IMR-90 (cell line): ENCODE results near the gene CBX8. TPM values are rescaled to one million over a fixed set of nuclear protein-coding genes. Genes with fewer than 3 reads are reported as not detected.

Source experiments
- ATAC-seq: fragments of 200-7000 bp; cut with Tn5 transposase; 2 replicates; pipeline ENCODE4 v1.9.1; 2020; ENCODE audit warnings: low read depth, mild to moderate bottlenecking, moderate library complexity
- BruUV-seq: library from RNA; stranded (reverse); fragments of 400-500 nt; replicated peaks from 2 replicates; lab custom pipeline; 2021; lab: Mats Ljungman, UMichigan
- CTCF ChIA-PET: fragments of 300-600 bp; formaldehyde crosslinking; extraction: SDS; loops from one replicate; lab custom pipeline; 2021; ENCODE audit warnings: antibody characterized with exemption; lab: Yijun Ruan, JAX
- POLR2A ChIA-PET: fragments of 300-600 bp; sonication (Branson Sonifier 250); formaldehyde crosslinking; loops from one replicate; lab custom pipeline; 2022; ENCODE audit warnings: antibody characterized with exemption; ENCODE audit not compliant: unreplicated experiment; lab: Charles Lee
- DNase-seq: peaks from one replicate; pipeline ENCODE4 v3.0.0; 2013
- H2AFZ ChIP-seq: replicated peaks from 2 replicates; pipeline ENCODE3; 2013; ENCODE audit warnings: low read length, mild to moderate bottlenecking; ENCODE audit not compliant: poor library complexity
- H2AK5ac ChIP-seq: 2 replicates; pipeline ENCODE4 v1.6.1; 2013; ENCODE audit warnings: low read depth, low read length, inconsistent platforms
- H2AK9ac ChIP-seq: replicated peaks from 2 replicates; pipeline ENCODE3; 2013; ENCODE audit warnings: mild to moderate bottlenecking, low read depth, low read length, moderate library complexity; ENCODE audit not compliant: poor library complexity
- H2BK120ac ChIP-seq: 2 replicates; pipeline ENCODE4 v1.6.1; 2013; ENCODE audit warnings: low read depth, low read length, inconsistent platforms
- H2BK15ac ChIP-seq: 3 replicates; pipeline ENCODE4 v1.6.1; 2013; ENCODE audit warnings: low read depth, low read length, inconsistent platforms
- H2BK20ac ChIP-seq: 2 replicates; pipeline ENCODE4 v1.6.1; 2013; ENCODE audit warnings: low read depth, mild to moderate bottlenecking, inconsistent platforms, low read length, moderate library complexity
- H2BK5ac ChIP-seq: 2 replicates; pipeline ENCODE4 v1.6.1; 2013; ENCODE audit warnings: mild to moderate bottlenecking, low read depth, low read length, inconsistent platforms; ENCODE audit not compliant: poor library complexity, severe bottlenecking
- H3K14ac ChIP-seq: replicated peaks from 2 replicates; pipeline ENCODE4 v1.6.1; 2013; ENCODE audit warnings: low read depth, low read length, inconsistent platforms
- H3K18ac ChIP-seq: 2 replicates; pipeline ENCODE4 v1.6.1; 2013; ENCODE audit warnings: low read depth, low read length, control low read depth
- H3K23ac ChIP-seq: 2 replicates; pipeline ENCODE4 v1.6.1; 2013; ENCODE audit warnings: low read depth, low read length, inconsistent platforms
- H3K27ac ChIP-seq: 2 replicates; pipeline ENCODE4 v1.5.1; 2013; ENCODE audit warnings: mild to moderate bottlenecking, control low read depth, low read length; ENCODE audit not compliant: insufficient read depth
- H3K27me3 ChIP-seq: 2 replicates; pipeline ENCODE4 v1.6.1; 2013; ENCODE audit warnings: low read length; ENCODE audit not compliant: control insufficient read depth, insufficient read depth
- H3K36me3 ChIP-seq: 2 replicates; pipeline ENCODE4 v1.6.1; 2013; ENCODE audit warnings: low read length, mixed read lengths; ENCODE audit not compliant: control insufficient read depth, insufficient read depth
- H3K4ac ChIP-seq: 2 replicates; pipeline ENCODE4 v1.6.1; 2013; ENCODE audit warnings: low read depth, low read length, inconsistent platforms
- H3K4me1 ChIP-seq: 2 replicates; pipeline ENCODE4 v1.6.1; 2013; ENCODE audit warnings: low read length, mixed read lengths; ENCODE audit not compliant: control insufficient read depth, insufficient read depth
- H3K4me2 ChIP-seq: 2 replicates; pipeline ENCODE4 v1.6.1; 2013; ENCODE audit warnings: low read depth, mild to moderate bottlenecking, control low read depth, low read length, moderate library complexity
- H3K4me3 ChIP-seq: 2 replicates; pipeline ENCODE4 v1.5.1; 2013; ENCODE audit warnings: low read depth, mild to moderate bottlenecking, control low read depth, low read length, moderate library complexity; ENCODE audit not compliant: insufficient read depth
- H3K56ac ChIP-seq: 2 replicates; pipeline ENCODE4 v1.6.1; 2013; ENCODE audit warnings: low read length, inconsistent platforms; ENCODE audit not compliant: insufficient read depth; ENCODE audit errors: extremely low read depth
- H3K79me1 ChIP-seq, 2 experiments: 2 replicates each; pipeline ENCODE4 v1.6.1; 2013; ENCODE audit warnings: low read length in 2 of 2, inconsistent platforms in 1 of 2, low read depth in 1 of 2
- H3K9ac ChIP-seq: 2 replicates; pipeline ENCODE4 v1.6.1; 2013; ENCODE audit warnings: low read depth, low read length, control low read depth
- H3K9me1 ChIP-seq: 2 replicates; pipeline ENCODE4 v1.6.1; 2013; ENCODE audit warnings: low read length, inconsistent platforms; ENCODE audit not compliant: insufficient read depth
- H3K9me3 ChIP-seq: 2 replicates; pipeline ENCODE4 v1.6.1; 2013; ENCODE audit warnings: low read length; ENCODE audit not compliant: control insufficient read depth, insufficient read depth
- H4K20me1 ChIP-seq: 2 replicates; pipeline ENCODE4 v1.6.1; 2013; ENCODE audit warnings: low read length, inconsistent platforms; ENCODE audit not compliant: insufficient read depth
- H4K5ac ChIP-seq: 2 replicates; pipeline ENCODE4 v1.6.1; 2013; ENCODE audit warnings: mild to moderate bottlenecking, low read depth, low read length, control low read depth
- H4K8ac ChIP-seq, 2 experiments: 2 replicates each; pipeline ENCODE4 v1.6.1; 2013; ENCODE audit warnings: low read depth in 2 of 2, low read length in 2 of 2, control low read depth in 1 of 2, inconsistent platforms in 1 of 2
- H4K91ac ChIP-seq: 2 replicates; pipeline ENCODE4 v1.6.1; 2013; ENCODE audit warnings: low read depth, low read length, inconsistent platforms; ENCODE audit not compliant: insufficient read depth
- BHLHE40 ChIP-seq: fragments of 150-350 bp; IDR thresholded peaks from 2 replicates; pipeline ENCODE4 v1.6.1; 2016; ENCODE audit warnings: mild to moderate bottlenecking, low read depth, low read length
- FOS ChIP-seq: fragments of 150-350 bp; IDR thresholded peaks from 2 replicates; pipeline ENCODE4 v1.6.1; 2016; ENCODE audit warnings: low read depth, low read length
- MAZ ChIP-seq: IDR thresholded peaks from 2 replicates; pipeline ENCODE4 v1.6.1; 2012; ENCODE audit warnings: low read depth, mild to moderate bottlenecking, low read length, improper control_type of control experiment, moderate library complexity, borderline replicate concordance
- NFE2L2 ChIP-seq: fragments of 150-350 bp; IDR thresholded peaks from 2 replicates; pipeline ENCODE4 v1.6.1; 2016; ENCODE audit warnings: low read depth, mild to moderate bottlenecking, low read length
- RCOR1 ChIP-seq: IDR thresholded peaks from 2 replicates; pipeline ENCODE4 v1.6.1; 2012; ENCODE audit warnings: mild to moderate bottlenecking, low read length, improper control_type of control experiment; ENCODE audit not compliant: insufficient replicate concordance
- RFX5 ChIP-seq: IDR thresholded peaks from 2 replicates; pipeline ENCODE4 v1.8.0; 2012; ENCODE audit warnings: low read depth, mild to moderate bottlenecking, low read length, moderate library complexity
- WGBS, 2 experiments: methylation state at CpG; one replicate each; pipeline versions ENCODE4 v1.1.5 to v1.1.7; 2013; ENCODE audit warnings: missing lambda C conversion rate in 2 of 2; ENCODE audit not compliant: insufficient read length in 1 of 2; ENCODE audit errors: extremely low coverage in 2 of 2; 5-methylcytosine and 5-hydroxymethylcytosine counted together
- dilution Hi-C: fragments of 300-500 bp; cut with HindIII; formaldehyde crosslinking; loops from one replicate; pipeline ENCODE4 v1.14.3; 2018; ENCODE audit warnings: low sequenced_read_pairs; ENCODE audit not compliant: unreplicated experiment
- in situ Hi-C: fragments of 300-500 bp; cut with MboI; formaldehyde crosslinking; loops from 3 replicates; pipeline ENCODE4 v1.14.3; 2019; ENCODE audit warnings: low sequenced_read_pairs, inconsistent platforms, mixed read lengths
- intact Hi-C: fragments of 100-400 bp; cut with micrococcal nuclease; formaldehyde crosslinking; loops from 2 replicates; pipeline ENCODE4 v1.10.0; 2022
- polyA plus RNA-seq, 3 experiments: library from polyadenylated mRNA; depleted of rRNA; stranded (reverse); fragments of >200 nt; gene quantifications; 2 replicates each; pipeline ENCODE4 v1.2.3, GENCODE V29; 2012; ENCODE audit warnings: low replicate concordance in 1 of 3
- total RNA-seq: library from RNA; depleted of rRNA; stranded (reverse); fragments of >200 nt; gene quantifications from 2 replicates; pipeline ENCODE4 v1.2.3, GENCODE V29; 2012

CBX8 gene
- total and polyA plus RNA-seq, 2 of the 4 experiments (the other 2 are of a cell fraction) = 3.2 to 5.4 TPM

- Histone ChIP-seq H3K36me3 (no peaks in the 10 kb centered on the region), H2AFZ (peak overlapping the region; percentile 77), H3K56ac (no peak overlapping the region), H3K9me1 (no peaks in the 10 kb centered on the region), H3K14ac (no peak overlapping the region), H2BK15ac (no peak overlapping the region), H3K9ac (peak overlapping the region; percentile 55; the same call in 1 of the 2 replicates), H3K4me1 (peaks cover 12% of the 10 kb centered on the region), H3K4ac (peak overlapping the region; percentile 14; the same call in 1 of the 2 replicates), H4K5ac (no peak overlapping the region), H3K4me2 (peak overlapping the region; percentile 62), H3K18ac (no peak overlapping the region), H2AK5ac (peak overlapping the region; percentile 33; the same call in 1 of the 2 replicates), H4K20me1 (peaks cover 4% of the 10 kb centered on the region), H2BK120ac (no peak overlapping the region), H3K27me3 (peaks cover 90% of the 10 kb centered on the region), H3K79me1 (no peaks in the 10 kb centered on the region), H3K4me3 (peak overlapping the region; percentile 43), H4K8ac (peak overlapping the region; percentile 60 to 79; a peak in 3 of 4 replicates), H3K27ac (no peak overlapping the region), H4K91ac (no peak overlapping the region), H3K23ac (no peak overlapping the region), H3K9me3 (no peaks in the 10 kb centered on the region; the same call in 1 of the 2 replicates), H2AK9ac (peak overlapping the region; percentile 68), H2BK20ac (no peak overlapping the region), H2BK5ac (no peak overlapping the region)
- TF ChIP-seq RCOR1 = no peak
- no peak for TF ChIP-seq NFE2L2
- no peak for TF ChIP-seq BHLHE40
- no peak for TF ChIP-seq FOS
- TF ChIP-seq RFX5 = no peak
- no peak for TF ChIP-seq MAZ
- CTCF ChIA-PET = interaction anchor here (1.0 kb wide), 1 partner anchor 27 kb away, joined by 3 read pairs; the partner anchor contains the start of gene CBX4
- ATAC-seq = peak; percentile 6
- 14% methylated on average over 29 of the region's 72 CpGs; no CpG with 5 or more reads in 1 of the 2 experiments for WGBS, 2 experiments
- no peak for DNase-seq
- in situ Hi-C loops (no loop called here), dilution Hi-C loops (no loop called here), intact Hi-C loops (no loop called here)
- POLR2A ChIA-PET = interaction anchor here (0.7 kb wide), 1 partner anchor 13 kb away, joined by 3 read pairs; no protein-coding TSS in a partner anchor
- no TSS peak for BruUV-seq
These were observed 15.7 kb upstream of the CBX8 start for GRCh38 chr17:79812353-79813258.
